Fibroblast of gingiva (primary cell): ENCODE measurements around the gene CDH4.
"Not testable (repeated sequence)": the region's sequence is repeated elsewhere in the genome, so short reads cannot be mapped to it uniquely, and the experiment has no call there.

Experiments used
- DNase-seq: peaks from one replicate; pipeline ENCODE4 v3.0.0-alpha.2; 2011; ENCODE audit warnings: low read depth

CDH4 gene

GRCh38 chr20:61846074-61846473 lies 594.0 kb downstream of the CDH4 start:
- no peak for DNase-seq

GRCh38 chr20:61846741-61847419 lies 594.8 kb downstream of the CDH4 start:
- no peak for DNase-seq

- DNase-seq: no peak
Measured at GRCh38 chr20:61847420-61847748, 595.3 kb downstream of the CDH4 start.

- DNase-seq: no peak
Measured at GRCh38 chr20:61847986-61848385, 595.9 kb downstream of the CDH4 start.

- no peak for DNase-seq
Measured at GRCh38 chr20:61848851-61849250, 596.8 kb downstream of the CDH4 start.

- no peak for DNase-seq
Measured at GRCh38 chr20:61849376-61849775, 597.3 kb downstream of the CDH4 start.

GRCh38 chr20:61849822-61850221 lies 597.8 kb downstream of the CDH4 start:
- no peak for DNase-seq

- no peak for DNase-seq
Measured at GRCh38 chr20:61850457-61850856, 598.4 kb downstream of the CDH4 start.

GRCh38 chr20:61850926-61851900 lies 599.2 kb downstream of the CDH4 start:
- DNase-seq: no peak

GRCh38 chr20:61852268-61853072 lies 600.4 kb downstream of the CDH4 start:
- DNase-seq: no peak

GRCh38 chr20:61853073-61854005 lies 601.3 kb downstream of the CDH4 start:
- no peak for DNase-seq

GRCh38 chr20:61854538-61854937 lies 602.5 kb downstream of the CDH4 start:
- DNase-seq: not testable (repeated sequence)

- no peak for DNase-seq
Measured at GRCh38 chr20:61855286-61855685, 603.2 kb downstream of the CDH4 start.

- DNase-seq: no peak
Measured at GRCh38 chr20:61856626-61857413, 604.8 kb downstream of the CDH4 start.

- no peak for DNase-seq
Measured at GRCh38 chr20:61857414-61857775, 605.3 kb downstream of the CDH4 start.

- DNase-seq: no peak
Measured at GRCh38 chr20:61857884-61858283, 605.8 kb downstream of the CDH4 start.

GRCh38 chr20:61859767-61860166 lies 607.7 kb downstream of the CDH4 start:
- no peak for DNase-seq

GRCh38 chr20:61860260-61860987 lies 608.4 kb downstream of the CDH4 start:
- DNase-seq: no peak

- no peak for DNase-seq
Measured at GRCh38 chr20:61861054-61861841, 609.2 kb downstream of the CDH4 start.
